Measurements from ENCODE around the gene SPTBN1.

- TF ChIP-seq GATA2 (IDR thresholded peaks at IDR 0.05; ENCODE audit: low read depth, low read length), result no peak
- no peak for TF ChIP-seq GATA3 (IDR thresholded peaks at IDR 0.05; ENCODE audit: low read depth, low read length)
Observed at GRCh38 chr2:54692556-54692955, 236.4 kb downstream of the SPTBN1 start.

All from SH-SY5Y (cell line).